Hepatocyte (in vitro differentiated cells): ENCODE results near the gene REPS2. TPM values are rescaled to one million over a fixed set of nuclear protein-coding genes. Genes with fewer than 3 reads are reported as not detected.
A peak's percentile ranks its signal among the peaks of the same experiment; 100 is the strongest.

ENCODE experiments used
- DNase-seq: peaks from one replicate; pipeline ENCODE4 v3.0.0-alpha.2; 2016; ENCODE audit warnings: low spot score
- H2AFZ ChIP-seq: fragments of 200-600 bp; sonication (generic); 2 replicates; pipeline ENCODE4 v1.6.0; 2016; ENCODE audit warnings: antibody characterized with exemption, mild to moderate bottlenecking
- H3K27ac ChIP-seq: fragments of 200-600 bp; sonication (generic); 2 replicates; pipeline ENCODE4 v1.5.1; 2016; ENCODE audit warnings: mild to moderate bottlenecking
- H3K27me3 ChIP-seq: fragments of 200-600 bp; sonication (generic); 2 replicates; pipeline ENCODE4 v1.6.1; 2016
- H3K36me3 ChIP-seq: fragments of 200-600 bp; sonication (generic); replicated peaks from 2 replicates; pipeline ENCODE4 v1.5.1; 2016; ENCODE audit warnings: low read depth; ENCODE audit not compliant: insufficient read depth
- H3K4me1 ChIP-seq: fragments of 200-600 bp; sonication (generic); 2 replicates; pipeline ENCODE4 v1.5.1; 2016; ENCODE audit warnings: mild to moderate bottlenecking, moderate library complexity; ENCODE audit not compliant: insufficient read depth
- H3K4me2 ChIP-seq: fragments of 200-600 bp; sonication (generic); 2 replicates; pipeline ENCODE4 v1.6.0; 2016
- H3K4me3 ChIP-seq: fragments of 200-600 bp; sonication (generic); 2 replicates; pipeline ENCODE4 v1.5.1; 2016; ENCODE audit warnings: mild to moderate bottlenecking
- H3K79me2 ChIP-seq: fragments of 200-600 bp; sonication (generic); 2 replicates; pipeline ENCODE4 v1.6.0; 2017; ENCODE audit warnings: mild to moderate bottlenecking
- H3K9me2 ChIP-seq: fragments of 200-600 bp; sonication (generic); replicated peaks from 2 replicates; pipeline ENCODE4 v1.6.0; 2017; ENCODE audit warnings: mild to moderate bottlenecking; ENCODE audit not compliant: insufficient read depth
- H3K9me3 ChIP-seq: fragments of 200-600 bp; sonication (generic); 2 replicates; pipeline ENCODE4 v1.5.1; 2016; ENCODE audit warnings: low read depth, mild to moderate bottlenecking
- H4K20me1 ChIP-seq: fragments of 200-600 bp; sonication (generic); 2 replicates; pipeline ENCODE4 v1.6.0; 2016; ENCODE audit warnings: mild to moderate bottlenecking; ENCODE audit not compliant: insufficient read depth, poor library complexity, severe bottlenecking
- EZH2 ChIP-seq: fragments of 200-600 bp; sonication (generic); IDR thresholded peaks from 2 replicates; pipeline ENCODE4 v1.6.1; 2016; ENCODE audit warnings: antibody characterized with exemption, mild to moderate bottlenecking, borderline replicate concordance
- EZH2phosphoT487 ChIP-seq: fragments of 200-600 bp; sonication (generic); IDR thresholded peaks from one replicate; pipeline ENCODE4 v1.6.1; 2018; ENCODE audit warnings: antibody characterized with exemption, mild to moderate bottlenecking, low read depth, moderate library complexity; ENCODE audit not compliant: unreplicated experiment, severe bottlenecking
- WGBS: methylation state at CpG from one replicate; pipeline ENCODE4 v1.1.6; 2016; ENCODE audit warnings: low lambda C conversion rate; ENCODE audit errors: missing lambda C conversion rate; 5-methylcytosine and 5-hydroxymethylcytosine counted together
- polyA plus RNA-seq: library from polyadenylated mRNA; unstranded; fragments of >200 nt; fragmentation: Nextera tagmentation; extraction: Ambion mirVana; gene quantifications from 2 replicates; pipeline ENCODE4 v1.2.1, GENCODE V29; 2016
- total RNA-seq: library from RNA; depleted of rRNA; stranded (reverse); fragments of >200 nt; gene quantifications from 2 replicates; pipeline ENCODE4 v1.2.3, GENCODE V29; 2014
- TF ChIP-seq, protein P1 (sequence below): fragments of 200-600 bp; sonication (generic); IDR thresholded peaks from 2 replicates; pipeline ENCODE4 v1.5.1; 2016; ENCODE audit warnings: antibody characterized with exemption, mild to moderate bottlenecking; ENCODE audit not compliant: poor library complexity

REPS2 gene
- total and polyA plus RNA-seq, 2 experiments from 2014 or later = 3.4 to 5.0 TPM

DNA sequence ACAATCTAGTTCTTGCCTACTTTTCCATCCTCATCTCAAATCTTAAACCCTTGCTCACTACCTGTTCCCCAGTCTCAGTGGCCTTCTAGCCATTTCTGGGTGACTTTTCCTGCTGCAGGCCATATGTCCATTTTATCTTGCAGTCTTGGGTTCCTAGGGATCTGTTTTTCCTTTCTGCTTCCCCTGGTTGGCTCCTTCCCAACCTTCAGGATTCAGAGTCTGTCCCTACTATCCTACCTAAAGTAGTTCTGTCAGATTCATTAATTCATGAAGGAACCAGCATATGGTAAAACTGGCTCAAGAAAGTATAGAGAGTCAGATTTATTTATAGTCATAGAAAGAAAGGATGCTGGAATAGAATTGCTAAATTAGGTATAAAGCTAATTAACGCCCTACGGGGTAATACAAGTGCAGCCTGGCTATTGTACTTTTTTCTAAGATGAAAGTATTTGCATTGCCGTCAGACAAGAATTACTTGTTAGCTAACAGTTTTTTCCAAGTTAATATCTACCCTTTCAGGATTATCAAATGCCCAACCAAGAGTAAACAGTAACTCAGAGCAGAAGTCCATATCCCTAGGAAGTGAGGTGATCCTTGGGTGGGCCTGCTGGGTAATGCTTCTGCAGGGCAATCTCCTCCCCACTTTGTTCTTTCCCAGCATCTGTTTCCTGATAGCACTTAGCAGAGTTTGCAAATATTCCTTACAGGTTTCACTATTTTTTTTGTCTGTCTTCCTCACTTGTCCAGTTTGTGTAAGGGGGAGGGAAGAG, 63.6 kb downstream of the REPS2 start:
- Histone ChIP-seq H3K4me3 (no peak overlapping the region), H2AFZ (no peak overlapping the region), H3K79me2 (no peaks in the 10 kb centered on the region), H3K27me3 (no peaks in the 10 kb centered on the region), H3K4me2 (no peak overlapping the region), H3K9me2 (no peaks in the 10 kb centered on the region), H3K27ac (no peak overlapping the region), H3K4me1 (peaks cover 7% of the 10 kb centered on the region), H3K36me3 (no peaks in the 10 kb centered on the region), H3K9me3 (no peaks in the 10 kb centered on the region), H4K20me1 (no peaks in the 10 kb centered on the region)
- WGBS = 64% methylated on average over 3 of the region's 3 CpGs
- peak; percentile 30 for DNase-seq
- TF ChIP-seq EZH2phosphoT487 (no peak), EZH2 (no peak)
- TF ChIP-seq, protein P1, sequence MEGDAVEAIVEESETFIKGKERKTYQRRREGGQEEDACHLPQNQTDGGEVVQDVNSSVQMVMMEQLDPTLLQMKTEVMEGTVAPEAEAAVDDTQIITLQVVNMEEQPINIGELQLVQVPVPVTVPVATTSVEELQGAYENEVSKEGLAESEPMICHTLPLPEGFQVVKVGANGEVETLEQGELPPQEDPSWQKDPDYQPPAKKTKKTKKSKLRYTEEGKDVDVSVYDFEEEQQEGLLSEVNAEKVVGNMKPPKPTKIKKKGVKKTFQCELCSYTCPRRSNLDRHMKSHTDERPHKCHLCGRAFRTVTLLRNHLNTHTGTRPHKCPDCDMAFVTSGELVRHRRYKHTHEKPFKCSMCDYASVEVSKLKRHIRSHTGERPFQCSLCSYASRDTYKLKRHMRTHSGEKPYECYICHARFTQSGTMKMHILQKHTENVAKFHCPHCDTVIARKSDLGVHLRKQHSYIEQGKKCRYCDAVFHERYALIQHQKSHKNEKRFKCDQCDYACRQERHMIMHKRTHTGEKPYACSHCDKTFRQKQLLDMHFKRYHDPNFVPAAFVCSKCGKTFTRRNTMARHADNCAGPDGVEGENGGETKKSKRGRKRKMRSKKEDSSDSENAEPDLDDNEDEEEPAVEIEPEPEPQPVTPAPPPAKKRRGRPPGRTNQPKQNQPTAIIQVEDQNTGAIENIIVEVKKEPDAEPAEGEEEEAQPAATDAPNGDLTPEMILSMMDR = no peak

- no peak for DNase-seq
- WGBS = 70% methylated on average over 2 of the region's 2 CpGs
- H3K27me3 ChIP-seq = no peaks in the 10 kb centered on the region
- peaks cover 7% of the 10 kb centered on the region for H3K4me1 ChIP-seq
- H3K27ac ChIP-seq = no peak overlapping the region
- no peak overlapping the region for H3K4me2 ChIP-seq
- no peaks in the 10 kb centered on the region for H3K9me3 ChIP-seq
- no peaks in the 10 kb centered on the region for H3K36me3 ChIP-seq
- H4K20me1 ChIP-seq = no peaks in the 10 kb centered on the region
- TF ChIP-seq EZH2 (no peak), EZH2phosphoT487 (no peak)
- TF ChIP-seq, protein P1 = no peak
- no peaks in the 10 kb centered on the region for H3K79me2 ChIP-seq
- H3K4me3 ChIP-seq = no peak overlapping the region
- H3K9me2 ChIP-seq = no peaks in the 10 kb centered on the region
- H2AFZ ChIP-seq = no peak overlapping the region
Observed at GRCh38 chrX:17012465-17012864, 66.0 kb downstream of the REPS2 start.

- Histone ChIP-seq H3K79me2 (no peaks in the 10 kb centered on the region), H2AFZ (no peak overlapping the region), H3K27me3 (no peaks in the 10 kb centered on the region), H3K4me3 (no peak overlapping the region), H3K9me3 (no peaks in the 10 kb centered on the region), H3K9me2 (no peaks in the 10 kb centered on the region), H3K4me2 (no peak overlapping the region), H3K27ac (no peak overlapping the region), H4K20me1 (no peaks in the 10 kb centered on the region), H3K36me3 (no peaks in the 10 kb centered on the region), H3K4me1 (peaks cover 7% of the 10 kb centered on the region)
- TF ChIP-seq EZH2 (no peak), EZH2phosphoT487 (no peak)
- TF ChIP-seq, protein P1 = no peak
- DNase-seq = no peak
- WGBS = 54% methylated on average over 3 of the region's 3 CpGs
Observed at GRCh38 chrX:17014216-17014615, 67.8 kb downstream of the REPS2 start.
